22Rv1 (cell line): Measurements from ENCODE around the gene FERMT1.

Source experiments
- H3K27ac ChIP-seq: fragments of 450-650 bp; 2 replicates; pipeline ENCODE4 v1.5.1; 2017
- CTCF ChIP-seq: fragments of 450-650 bp; IDR thresholded peaks from 2 replicates; pipeline ENCODE4 v1.5.1; 2017; ENCODE audit warnings: mild to moderate bottlenecking
- ZFX ChIP-seq: fragments of 450-650 bp; IDR thresholded peaks from 2 replicates; pipeline ENCODE4 v1.6.1; 2017; ENCODE audit warnings: antibody characterized with exemption, borderline replicate concordance

Gene FERMT1

DNA sequence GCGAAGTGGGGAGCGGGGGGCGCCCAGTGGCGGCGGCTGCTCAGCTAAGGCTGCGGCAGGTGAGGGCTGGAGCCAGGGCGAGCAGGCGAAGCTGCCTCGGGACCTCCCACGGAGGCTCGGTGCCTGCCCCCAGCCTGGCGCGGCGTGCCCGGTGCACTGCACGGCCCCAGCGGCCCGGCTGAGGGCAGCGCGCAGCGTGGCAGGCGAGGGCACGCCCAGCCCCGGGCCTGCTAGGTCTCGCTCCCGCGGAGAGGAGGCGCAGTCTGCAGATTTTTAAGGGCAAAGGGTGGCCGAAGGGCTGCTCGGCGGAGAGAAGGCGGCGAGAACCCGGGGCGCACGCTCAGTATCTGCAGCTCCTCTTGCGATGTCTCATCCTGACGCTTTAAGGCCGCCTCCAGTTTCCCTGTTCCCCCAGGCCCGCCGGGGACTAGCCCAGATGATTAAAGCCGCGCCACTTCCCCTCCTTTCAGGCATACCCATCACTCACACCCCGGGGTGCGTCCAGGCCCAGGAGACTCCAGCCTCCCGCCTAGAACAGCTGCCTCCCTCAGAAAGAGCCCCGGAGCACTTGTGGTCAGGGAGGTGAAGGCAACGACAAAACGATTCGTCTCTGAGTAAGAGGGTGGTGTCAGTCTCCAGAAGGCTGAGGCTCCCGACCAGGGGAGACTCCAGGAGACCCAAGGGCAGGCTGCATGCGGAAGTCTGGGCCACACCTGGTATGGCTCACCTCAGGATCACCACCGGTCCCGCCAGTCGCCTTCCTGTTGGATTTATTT, at the start of gene FERMT1:
Gene FERMT1, minus strand, starts transcription at position 158 of the 776 bp plus-strand sequence. CDS start 3,476 bp downstream, outside the sequence.
- peak within 1 kb of the TSS; percentile 58 for H3K27ac ChIP-seq
- peak; percentile 59 for TF ChIP-seq CTCF
- TF ChIP-seq ZFX = no peak

- H3K27ac ChIP-seq = no peak overlapping the region
- TF ChIP-seq ZFX = no peak
- TF ChIP-seq CTCF = peak; percentile 35
Observed at GRCh38 chr20:6169251-6169650, 46.4 kb upstream of the FERMT1 start.

- no peak overlapping the region for H3K27ac ChIP-seq
- no peak for TF ChIP-seq ZFX
- no peak for TF ChIP-seq CTCF
Observed at GRCh38 chr20:6168204-6168603, 45.4 kb upstream of the FERMT1 start.

- no peak overlapping the region for H3K27ac ChIP-seq
- TF ChIP-seq ZFX (no peak), CTCF (no peak)
Observed at GRCh38 chr20:6165346-6165745, 42.5 kb upstream of the FERMT1 start.

DNA sequence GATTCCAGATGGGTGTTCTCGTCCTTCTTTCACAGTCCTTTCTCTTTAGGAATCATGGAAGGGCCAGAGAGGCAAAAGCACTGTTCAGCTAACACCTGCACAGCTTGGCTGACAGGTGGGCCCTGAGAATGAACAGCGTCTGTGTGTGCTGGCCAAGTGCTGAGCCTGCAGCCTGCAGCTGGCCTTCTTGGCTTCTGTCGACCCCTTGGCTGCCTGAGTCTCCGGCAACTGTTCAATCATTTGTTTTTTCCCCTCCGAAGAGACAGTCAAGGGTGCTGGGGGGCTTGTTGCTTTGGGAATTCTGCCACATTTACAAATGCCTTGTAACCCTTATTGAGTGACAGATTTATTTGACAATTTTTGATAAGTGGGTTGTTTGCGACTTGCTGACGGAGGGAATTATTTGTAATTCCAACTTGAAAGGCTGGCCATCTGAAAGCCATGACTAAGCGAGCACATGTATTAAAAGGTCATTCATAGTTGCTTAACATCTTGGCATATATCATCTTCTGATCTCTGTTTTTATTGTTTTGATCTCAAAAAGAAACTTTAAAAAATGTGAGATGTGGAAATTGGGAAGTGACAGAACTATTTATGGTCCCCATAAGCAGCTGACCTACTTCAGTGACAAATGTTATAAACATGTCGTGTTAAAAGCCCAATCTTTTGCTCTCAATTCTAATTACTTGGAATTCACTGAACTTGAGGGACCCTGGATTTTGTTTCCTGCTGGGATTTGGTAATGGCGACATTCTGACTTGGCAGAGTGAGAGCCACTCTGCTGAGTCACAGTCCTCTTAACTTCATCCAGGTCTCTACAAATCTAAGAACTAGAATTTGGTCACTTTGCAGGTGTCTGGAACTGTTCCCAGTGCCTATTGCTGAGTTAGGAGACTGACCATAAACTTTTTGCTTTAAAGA, 41.9 kb upstream of the FERMT1 start:
- H3K27ac ChIP-seq = no peak overlapping the region
- TF ChIP-seq CTCF (no peak), ZFX (no peak)

- no peak for TF ChIP-seq CTCF
- no peak for TF ChIP-seq ZFX
- no peak overlapping the region for H3K27ac ChIP-seq
Observed at GRCh38 chr20:6160736-6161135, 37.9 kb upstream of the FERMT1 start.

- TF ChIP-seq ZFX = no peak
- peak; percentile 48 for TF ChIP-seq CTCF
- H3K27ac ChIP-seq = no peak overlapping the region
Observed at GRCh38 chr20:6157345-6157744, 34.5 kb upstream of the FERMT1 start.
